Astrocyte (in vitro differentiated cells and primary cell): Measurements from ENCODE around the gene C20orf204.

ENCODE experiments used
- CTCF ChIP-seq: IDR thresholded peaks from 2 replicates; pipeline ENCODE4 v1.5.1; 2011; ENCODE audit warnings: low read depth, mild to moderate bottlenecking, inconsistent platforms, low read length, moderate library complexity; ENCODE audit not compliant: insufficient read depth
- EZH2 ChIP-seq: IDR thresholded peaks from 2 replicates; pipeline ENCODE4 v1.6.1; 2012; ENCODE audit warnings: mild to moderate bottlenecking, low read length, inconsistent platforms; ENCODE audit not compliant: insufficient read depth

DNA sequence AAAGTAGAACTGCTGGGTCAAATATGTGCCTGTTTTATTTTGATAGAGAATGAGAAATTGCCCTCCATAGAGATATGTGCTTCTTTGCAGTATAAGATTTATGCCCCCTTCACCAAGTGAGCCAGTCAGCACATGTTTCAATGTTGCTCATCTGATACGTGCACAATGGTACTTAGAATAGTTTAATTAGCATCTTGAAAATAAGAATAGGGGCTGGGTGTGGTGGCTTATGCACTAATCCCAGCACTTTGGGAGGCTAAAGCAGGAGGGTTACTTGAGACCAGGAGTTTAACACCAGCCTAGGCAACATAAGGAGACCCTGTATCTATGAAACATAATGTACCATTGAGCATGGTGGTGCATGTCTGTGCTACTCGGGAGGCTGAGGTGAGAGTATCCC lies 20.3 kb upstream of the C20orf204 start:
- TF ChIP-seq CTCF (no peak), EZH2 (no peak)
